ENCODE data around the gene CAMK1D.

The CAMK1D gene

GRCh38 chr10:12597176-12597575 lies 247.8 kb downstream of the CAMK1D start:
- no peak for DNase-seq (ENCODE audit: low read depth in 3 of 3)

GRCh38 chr10:12597788-12598765 lies 248.7 kb downstream of the CAMK1D start:
- no peak for DNase-seq (ENCODE audit: low read depth in 3 of 3)

GRCh38 chr10:12600652-12601051 lies 251.3 kb downstream of the CAMK1D start:
- no peak for DNase-seq (ENCODE audit: low read depth in 3 of 3)

GRCh38 chr10:12602521-12602920 lies 253.2 kb downstream of the CAMK1D start:
- no peak for DNase-seq (ENCODE audit: low read depth in 3 of 3)

- DNase-seq (ENCODE audit: low read depth in 3 of 3): no peak
Observed at GRCh38 chr10:12603766-12604470, 254.6 kb downstream of the CAMK1D start.

- peak; percentile 13 to 29 (median 16) for DNase-seq (ENCODE audit: low read depth in 3 of 3)
Observed at GRCh38 chr10:12605580-12606405, 256.4 kb downstream of the CAMK1D start.

- DNase-seq (ENCODE audit: low read depth in 3 of 3): no peak
Observed at GRCh38 chr10:12606461-12606860, 257.1 kb downstream of the CAMK1D start.

- DNase-seq (ENCODE audit: low read depth in 3 of 3): no peak
Observed at GRCh38 chr10:12608761-12609160, 259.4 kb downstream of the CAMK1D start.

GRCh38 chr10:12609435-12609834 lies 260.1 kb downstream of the CAMK1D start:
- no peak for DNase-seq (ENCODE audit: low read depth in 3 of 3)

- no peak for DNase-seq (ENCODE audit: low read depth in 3 of 3)
Observed at GRCh38 chr10:12613136-12613535, 263.8 kb downstream of the CAMK1D start.

GRCh38 chr10:12614177-12614995 lies 265.0 kb downstream of the CAMK1D start:
- DNase-seq (ENCODE audit: low read depth in 3 of 3): no peak

- no peak for DNase-seq (ENCODE audit: low read depth in 3 of 3)
Observed at GRCh38 chr10:12615296-12616220, 266.2 kb downstream of the CAMK1D start.

- DNase-seq (ENCODE audit: low read depth in 3 of 3): no peak
Observed at GRCh38 chr10:12617191-12618175, 268.1 kb downstream of the CAMK1D start.

- no peak for DNase-seq (ENCODE audit: low read depth in 3 of 3)
Observed at GRCh38 chr10:12622016-12622415, 272.7 kb downstream of the CAMK1D start.

GRCh38 chr10:12622691-12623090 lies 273.3 kb downstream of the CAMK1D start:
- DNase-seq (ENCODE audit: low read depth in 3 of 3): no peak

- no peak for DNase-seq (ENCODE audit: low read depth in 3 of 3)
Observed at GRCh38 chr10:12625393-12626023, 276.2 kb downstream of the CAMK1D start.

GRCh38 chr10:12628153-12628552 lies 278.8 kb downstream of the CAMK1D start:
- no peak for DNase-seq (ENCODE audit: low read depth in 3 of 3)

Data from stimulated activated CD4-positive, alpha-beta T cell treated with anti-CD3 and anti-CD28 coated beads, TNF-alpha, amount 100 ng/mL, for 4 hours (primary cell).